CD8-positive, alpha-beta memory T cell (primary cell): ENCODE measurements around the gene RFX3. TPM values are rescaled to one million over a fixed set of nuclear protein-coding genes. Genes with fewer than 3 reads are reported as not detected.

Source experiments
- CTCF ChIA-PET: fragments of 350-600 bp; sonication (Branson Sonifier 250); formaldehyde crosslinking; loops from one replicate; lab custom pipeline; 2021; ENCODE audit warnings: antibody characterized with exemption; lab: Charles Lee
- POLR2A ChIA-PET: fragments of 350-600 bp; sonication (Branson Sonifier 250); formaldehyde crosslinking; loops from one replicate; lab custom pipeline; 2021; ENCODE audit warnings: antibody characterized with exemption; lab: Charles Lee
- DNase-seq, 5 donors: peaks; one replicate each; pipeline versions ENCODE4 v3.0.0 to v3.0.0-alpha.2; 2020 to 2022; ENCODE audit warnings: mixed read lengths in 1 of 5
- H3K27ac ChIP-seq: one replicate; pipeline ENCODE4 v1.7.0; 2013; ENCODE audit warnings: low read depth, mild to moderate bottlenecking, low read length, moderate library complexity
- H3K27me3 ChIP-seq: 2 replicates; pipeline ENCODE4 v1.7.0; 2013; ENCODE audit warnings: low read length, mild to moderate bottlenecking; ENCODE audit not compliant: insufficient read depth, poor library complexity, severe bottlenecking
- H3K36me3 ChIP-seq: 2 replicates; pipeline ENCODE4 v1.7.0; 2013; ENCODE audit warnings: mild to moderate bottlenecking, low read length, moderate library complexity; ENCODE audit not compliant: insufficient read depth
- H3K4me1 ChIP-seq: 2 replicates; pipeline ENCODE4 v1.7.0; 2013; ENCODE audit warnings: mild to moderate bottlenecking, low read length, moderate library complexity; ENCODE audit not compliant: insufficient read depth
- H3K4me3 ChIP-seq: 2 replicates; pipeline ENCODE4 v1.7.0; 2013; ENCODE audit warnings: mild to moderate bottlenecking, low read length
- H3K9me3 ChIP-seq: 2 replicates; pipeline ENCODE4 v1.7.0; 2013; ENCODE audit warnings: mild to moderate bottlenecking, low read length
- H3K27ac Mint-ChIP-seq, 8 donors: one replicate each; pipeline ENCODE4 v1.8.0; 2020 to 2021; ENCODE audit warnings: mixed read lengths in 8 of 8, mild to moderate bottlenecking in 6 of 8, inconsistent platforms in 3 of 8, moderate library complexity in 3 of 8
- H3K27me3 Mint-ChIP-seq, 2 donors: one replicate each; pipeline ENCODE4 v1.8.0; 2020 to 2021; ENCODE audit warnings: mixed read lengths in 2 of 2, mild to moderate bottlenecking in 1 of 2, moderate library complexity in 1 of 2
- H3K36me3 Mint-ChIP-seq, 3 donors: one replicate each; pipeline ENCODE4 v1.8.0; 2020 to 2021; ENCODE audit warnings: mixed read lengths in 3 of 3, inconsistent platforms in 1 of 3, mild to moderate bottlenecking in 1 of 3
- H3K4me1 Mint-ChIP-seq, 3 donors: one replicate each; pipeline ENCODE4 v1.8.0; 2020 to 2021; ENCODE audit warnings: mixed read lengths in 3 of 3, inconsistent platforms in 1 of 3, mild to moderate bottlenecking in 1 of 3
- H3K4me3 Mint-ChIP-seq, 7 donors: one replicate each; pipeline ENCODE4 v1.8.0; 2020 to 2021; ENCODE audit warnings: mixed read lengths in 7 of 7, mild to moderate bottlenecking in 6 of 7, moderate library complexity in 4 of 7, inconsistent platforms in 2 of 7
- H3K9me3 Mint-ChIP-seq, 5 donors: one replicate each; pipeline ENCODE4 v1.8.0; 2020 to 2022; ENCODE audit warnings: mixed read lengths in 5 of 5, mild to moderate bottlenecking in 3 of 5, moderate library complexity in 2 of 5, inconsistent platforms in 1 of 5
- polyA plus RNA-seq: library from polyadenylated mRNA; unstranded; fragments of 300-500 nt; fragmentation: Illumina TruSeq; gene quantifications from one replicate; pipeline ENCODE4 v1.2.3, GENCODE V29; 2021
- total RNA-seq, 2 experiments: library from RNA; stranded (reverse); gene quantifications; one replicate each; pipeline ENCODE4 v1.2.3, GENCODE V29; 2021

RFX3 gene
- total and polyA plus RNA-seq, 3 experiments from 2014 or later = 5.3 to 14.6 (median 14.1) TPM

GRCh38 chr9:3386753-3387152, 139.0 kb downstream of the RFX3 start:
- Histone ChIP-seq H3K9me3 (no peaks in the 10 kb centered on the region), H3K4me1 (no peaks in the 10 kb centered on the region), H3K27me3 (no peaks in the 10 kb centered on the region), H3K27ac (no peak overlapping the region), H3K36me3 (no peaks in the 10 kb centered on the region), H3K4me3 (no peak overlapping the region)
- Mint-ChIP-seq H3K27ac (no peak overlapping the region), H3K9me3 (peaks cover 0 to 2% (median 0%) of the 10 kb centered on the region in 5 donors), H3K4me3 (no peak overlapping the region), H3K27me3 (no peaks in the 10 kb centered on the region), H3K36me3 (peaks cover 33 to 54% (median 46%) of the 10 kb centered on the region in 3 donors), H3K4me1 (peaks cover 19 to 35% (median 32%) of the 10 kb centered on the region in 3 donors)
- DNase-seq = no peak
- CTCF ChIA-PET = no interaction called here
- POLR2A ChIA-PET = no interaction called here

- POLR2A ChIA-PET = no interaction called here
- Histone ChIP-seq H3K27ac (no peak overlapping the region), H3K27me3 (no peaks in the 10 kb centered on the region), H3K9me3 (no peaks in the 10 kb centered on the region), H3K36me3 (no peaks in the 10 kb centered on the region), H3K4me1 (no peaks in the 10 kb centered on the region), H3K4me3 (no peak overlapping the region)
- Mint-ChIP-seq H3K4me1 (peaks cover 19 to 35% (median 32%) of the 10 kb centered on the region in 3 donors), H3K9me3 (peaks cover 0 to 2% (median 0%) of the 10 kb centered on the region in 5 donors), H3K27ac (no peak overlapping the region), H3K27me3 (no peaks in the 10 kb centered on the region), H3K36me3 (peaks cover 27 to 45% (median 39%) of the 10 kb centered on the region in 3 donors), H3K4me3 (no peak overlapping the region)
- DNase-seq = no peak
- CTCF ChIA-PET = no interaction called here
Observed at GRCh38 chr9:3385871-3386270, 139.9 kb downstream of the RFX3 start.

- no peak for DNase-seq
- no peak overlapping the region for H3K4me3 Mint-ChIP-seq
Observed at GRCh38 chr9:3371842-3372241, 154.0 kb downstream of the RFX3 start.

GRCh38 chr9:3370715-3371114, 155.1 kb downstream of the RFX3 start:
- Mint-ChIP-seq H3K9me3 (no peaks in the 10 kb centered on the region), H3K4me3 (no peak overlapping the region), H3K27ac (no peak overlapping the region), H3K36me3 (peaks cover 7 to 10% (median 9%) of the 10 kb centered on the region in 3 donors), H3K27me3 (peaks cover 0 to 2% of the 10 kb centered on the region in 2 donors), H3K4me1 (peaks cover 18 to 51% (median 39%) of the 10 kb centered on the region in 3 donors)
- ChIA-PET CTCF (no interaction called here), POLR2A (no interaction called here)
- DNase-seq = no peak
- Histone ChIP-seq H3K27ac (no peak overlapping the region), H3K4me3 (no peak overlapping the region), H3K27me3 (no peaks in the 10 kb centered on the region), H3K36me3 (no peaks in the 10 kb centered on the region), H3K4me1 (no peaks in the 10 kb centered on the region), H3K9me3 (no peaks in the 10 kb centered on the region)

More at GRCh38 chr9:3371842-3372241, 154.0 kb downstream of the RFX3 start:
- Mint-ChIP-seq H3K27me3 (peaks cover 0 to 2% of the 10 kb centered on the region in 2 donors), H3K27ac (no peak overlapping the region), H3K4me1 (peaks cover 13 to 41% (median 32%) of the 10 kb centered on the region in 3 donors), H3K36me3 (peaks cover 7 to 12% (median 9%) of the 10 kb centered on the region in 3 donors), H3K9me3 (no peaks in the 10 kb centered on the region)
- CTCF ChIA-PET = no interaction called here
- Histone ChIP-seq H3K4me1 (no peaks in the 10 kb centered on the region), H3K27me3 (no peaks in the 10 kb centered on the region), H3K27ac (no peak overlapping the region), H3K36me3 (no peaks in the 10 kb centered on the region), H3K9me3 (no peaks in the 10 kb centered on the region), H3K4me3 (no peak overlapping the region)
- POLR2A ChIA-PET = no interaction called here

GRCh38 chr9:3367185-3367584, 158.6 kb downstream of the RFX3 start:
- no peak overlapping the region for H3K27ac ChIP-seq
- no peak overlapping the region for H3K4me3 ChIP-seq
- Mint-ChIP-seq H3K9me3 (no peaks in the 10 kb centered on the region), H3K27me3 (peaks cover 0 to under 1% of the 10 kb centered on the region in 2 donors), H3K36me3 (peaks cover 6 to 9% (median 7%) of the 10 kb centered on the region in 3 donors), H3K4me1 (peaks cover 16 to 57% (median 50%) of the 10 kb centered on the region in 3 donors), H3K27ac (no peak overlapping the region), H3K4me3 (no peak overlapping the region)
- ChIA-PET CTCF (no interaction called here), POLR2A (no interaction called here)
- no peaks in the 10 kb centered on the region for H3K4me1 ChIP-seq
- H3K36me3 ChIP-seq = no peaks in the 10 kb centered on the region
- H3K27me3 ChIP-seq = no peaks in the 10 kb centered on the region
- no peaks in the 10 kb centered on the region for H3K9me3 ChIP-seq
- DNase-seq = no peak

GRCh38 chr9:3361689-3362392, 164.0 kb downstream of the RFX3 start:
- H3K27ac Mint-ChIP-seq = no peak overlapping the region
- peaks cover 9 to 44% (median 39%) of the 10 kb centered on the region in 3 donors for H3K4me1 Mint-ChIP-seq
- no peaks in the 10 kb centered on the region for H3K4me1 ChIP-seq
- H3K9me3 Mint-ChIP-seq = peaks cover 0 to 4% (median 0%) of the 10 kb centered on the region in 5 donors
- no peaks in the 10 kb centered on the region for H3K27me3 ChIP-seq
- H3K36me3 ChIP-seq = no peaks in the 10 kb centered on the region
- no peak overlapping the region for H3K4me3 ChIP-seq
- no peak overlapping the region for H3K4me3 Mint-ChIP-seq
- no peaks in the 10 kb centered on the region for H3K27me3 Mint-ChIP-seq
- peaks cover 9 to 13% (median 10%) of the 10 kb centered on the region in 3 donors for H3K36me3 Mint-ChIP-seq
- no peaks in the 10 kb centered on the region for H3K9me3 ChIP-seq
- no peak for DNase-seq
- no peak overlapping the region for H3K27ac ChIP-seq
- ChIA-PET POLR2A (no interaction called here), CTCF (interaction anchor here (0.7 kb wide), 2 partner anchors 18 to 145 kb away, joined by 3 to 4 read pairs; no protein-coding TSS in a partner anchor)

- Mint-ChIP-seq H3K27me3 (no peaks in the 10 kb centered on the region), H3K4me3 (no peak overlapping the region), H3K4me1 (peaks cover 5 to 45% (median 36%) of the 10 kb centered on the region in 3 donors), H3K27ac (no peak overlapping the region), H3K36me3 (peaks cover 10 to 13% (median 11%) of the 10 kb centered on the region in 3 donors), H3K9me3 (peaks cover 0 to 4% (median 0%) of the 10 kb centered on the region in 5 donors)
- Histone ChIP-seq H3K4me1 (no peaks in the 10 kb centered on the region), H3K9me3 (no peaks in the 10 kb centered on the region), H3K27ac (no peak overlapping the region), H3K4me3 (no peak overlapping the region), H3K27me3 (no peaks in the 10 kb centered on the region), H3K36me3 (no peaks in the 10 kb centered on the region)
- ChIA-PET POLR2A (no interaction called here), CTCF (no interaction called here)
- DNase-seq = no peak
Observed at GRCh38 chr9:3361116-3361515, 164.7 kb downstream of the RFX3 start.

- no peaks in the 10 kb centered on the region for H3K4me1 ChIP-seq
- Mint-ChIP-seq H3K9me3 (peaks cover 0 to 4% (median 0%) of the 10 kb centered on the region in 5 donors), H3K27me3 (no peaks in the 10 kb centered on the region), H3K4me1 (peaks cover 1 to 40% (median 27%) of the 10 kb centered on the region in 3 donors), H3K36me3 (peaks cover 8 to 13% (median 11%) of the 10 kb centered on the region in 3 donors), H3K27ac (no peak overlapping the region), H3K4me3 (no peak overlapping the region)
- no peak overlapping the region for H3K27ac ChIP-seq
- ChIA-PET CTCF (no interaction called here), POLR2A (no interaction called here)
- no peak overlapping the region for H3K4me3 ChIP-seq
- no peaks in the 10 kb centered on the region for H3K9me3 ChIP-seq
- H3K27me3 ChIP-seq = no peaks in the 10 kb centered on the region
- H3K36me3 ChIP-seq = no peaks in the 10 kb centered on the region
- DNase-seq = no peak
Observed at GRCh38 chr9:3360245-3360644, 165.6 kb downstream of the RFX3 start.
